Ishikawa (cell line): Measurements from ENCODE around the gene CNPPD1.

Experiments used
- CEBPB ChIP-seq: IDR thresholded peaks from 2 replicates; pipeline ENCODE4 v1.6.1; 2012
- CREB1 ChIP-seq: IDR thresholded peaks from 2 replicates; pipeline ENCODE4 v1.6.1; 2012; ENCODE audit warnings: low read depth
- EGR1 ChIP-seq: IDR thresholded peaks from 2 replicates; pipeline ENCODE4 v1.6.1; 2012
- EP300 ChIP-seq: IDR thresholded peaks from 2 replicates; pipeline ENCODE4 v1.6.1; 2012; ENCODE audit warnings: borderline replicate concordance
- FOXM1 ChIP-seq: IDR thresholded peaks from 2 replicates; pipeline ENCODE4 v1.6.1; 2012; ENCODE audit warnings: low read depth, borderline replicate concordance
- MAX ChIP-seq: IDR thresholded peaks from 2 replicates; pipeline ENCODE4 v1.6.1; 2012
- NFIC ChIP-seq: IDR thresholded peaks from 2 replicates; pipeline ENCODE4 v1.6.1; 2012
- RAD21 ChIP-seq: IDR thresholded peaks from 2 replicates; pipeline ENCODE4 v1.6.1; 2012; ENCODE audit warnings: low read depth
- TAF1 ChIP-seq: IDR thresholded peaks from 2 replicates; pipeline ENCODE4 v1.6.1; 2012; ENCODE audit warnings: low read depth, mild to moderate bottlenecking
- TCF12 ChIP-seq: IDR thresholded peaks from 2 replicates; pipeline ENCODE4 v1.6.1; 2012; ENCODE audit warnings: low read depth
- TEAD4 ChIP-seq: IDR thresholded peaks from 2 replicates; pipeline ENCODE4 v1.6.1; 2012
- YY1 ChIP-seq: IDR thresholded peaks from 2 replicates; pipeline ENCODE4 v1.6.1; 2012; ENCODE audit warnings: low read depth
- ZBTB7A ChIP-seq: IDR thresholded peaks from 2 replicates; pipeline ENCODE4 v1.6.1; 2012; ENCODE audit warnings: low read depth
- TF ChIP-seq, protein P1 (sequence below): IDR thresholded peaks from 2 replicates; pipeline ENCODE4 v1.6.1; 2012
- TF ChIP-seq, protein P2 (sequence below): IDR thresholded peaks from 2 replicates; pipeline ENCODE4 v1.6.1; 2012; ENCODE audit warnings: low read depth, mild to moderate bottlenecking

CNPPD1 gene

DNA sequence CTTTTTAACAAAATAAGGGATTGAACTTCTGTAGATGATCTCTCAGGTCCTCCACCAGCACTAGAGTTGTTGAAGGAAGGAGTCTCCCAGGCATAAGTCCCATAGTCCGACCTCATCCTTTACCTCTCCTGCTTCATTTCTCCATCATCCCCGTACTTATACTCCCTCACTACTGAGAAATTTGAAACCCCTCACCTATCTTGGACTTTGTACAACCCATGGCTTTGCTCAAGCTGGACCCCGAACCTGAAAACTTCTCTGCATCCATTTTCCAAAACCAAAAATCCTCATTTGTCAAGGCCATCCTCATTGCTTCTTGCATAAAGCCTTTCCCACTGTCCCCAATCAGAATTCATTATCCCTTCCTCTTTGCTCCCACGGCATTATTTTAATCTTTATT is 15.6 kb downstream of the CNPPD1 start:
- TF ChIP-seq MAX: no peak
- TF ChIP-seq YY1: no peak
- no peak for TF ChIP-seq EP300
- TF ChIP-seq TEAD4: no peak
- TF ChIP-seq NFIC: no peak
- TF ChIP-seq ZBTB7A: no peak
- TF ChIP-seq FOXM1: no peak
- TF ChIP-seq CEBPB: no peak
- no peak for TF ChIP-seq CREB1
- TF ChIP-seq, protein P1, sequence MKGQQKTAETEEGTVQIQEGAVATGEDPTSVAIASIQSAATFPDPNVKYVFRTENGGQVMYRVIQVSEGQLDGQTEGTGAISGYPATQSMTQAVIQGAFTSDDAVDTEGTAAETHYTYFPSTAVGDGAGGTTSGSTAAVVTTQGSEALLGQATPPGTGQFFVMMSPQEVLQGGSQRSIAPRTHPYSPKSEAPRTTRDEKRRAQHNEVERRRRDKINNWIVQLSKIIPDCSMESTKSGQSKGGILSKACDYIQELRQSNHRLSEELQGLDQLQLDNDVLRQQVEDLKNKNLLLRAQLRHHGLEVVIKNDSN: no peak
- no peak for TF ChIP-seq TAF1
- TF ChIP-seq RAD21: no peak

DNA sequence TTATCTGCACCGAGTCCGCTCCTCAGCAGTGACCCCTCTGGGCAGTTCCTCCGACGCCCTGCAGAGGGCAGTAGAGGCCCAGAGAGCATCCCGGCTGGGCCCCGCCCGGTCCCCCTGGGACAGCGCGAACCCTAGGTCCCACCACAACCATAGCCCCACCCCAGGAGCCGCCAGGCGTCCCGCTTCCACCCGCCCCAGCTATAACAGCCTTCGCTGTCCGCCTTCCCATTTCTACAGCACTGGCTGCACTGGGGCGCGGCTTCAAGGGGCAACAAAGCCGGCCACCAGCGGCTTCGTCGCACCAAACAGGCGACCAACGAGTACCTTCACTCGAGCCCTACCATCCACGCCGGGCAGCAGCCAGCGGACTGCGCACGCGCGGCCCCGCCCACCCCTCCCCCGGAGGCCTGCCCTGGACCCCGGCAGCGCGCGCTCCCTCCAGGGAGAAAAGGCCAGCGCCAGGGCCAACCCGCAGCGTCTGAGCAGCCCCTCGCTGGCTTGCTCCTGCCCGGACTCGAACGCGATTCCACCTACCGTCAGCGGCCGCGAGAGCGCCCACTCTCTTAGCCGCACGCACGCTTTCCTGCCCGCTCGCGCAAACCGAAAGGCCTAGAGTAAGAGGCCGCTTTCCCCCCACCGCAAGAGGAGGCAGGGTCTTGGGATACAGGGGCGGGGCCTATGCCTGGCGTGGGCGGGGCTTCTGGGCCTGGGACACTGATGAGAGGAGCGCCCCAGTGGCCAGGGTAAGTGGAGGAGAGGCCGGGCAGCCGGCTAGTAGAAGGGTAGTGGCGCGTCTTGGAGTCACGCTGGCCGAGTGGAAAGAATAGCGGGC is 16.3 kb downstream of the CNPPD1 start, which contains the start of gene NHEJ1:
TSS of gene NHEJ1 (minus strand) at position 630 of the 832 bp plus-strand sequence. CDS start 2,453 bp downstream, outside the sequence.
- TF ChIP-seq RAD21: peak; percentile 84
- TF ChIP-seq EP300: no peak
- TF ChIP-seq MAX: peak; percentile 83
- TF ChIP-seq ZBTB7A: no peak
- TF ChIP-seq TAF1: peak; percentile 54

DNA sequence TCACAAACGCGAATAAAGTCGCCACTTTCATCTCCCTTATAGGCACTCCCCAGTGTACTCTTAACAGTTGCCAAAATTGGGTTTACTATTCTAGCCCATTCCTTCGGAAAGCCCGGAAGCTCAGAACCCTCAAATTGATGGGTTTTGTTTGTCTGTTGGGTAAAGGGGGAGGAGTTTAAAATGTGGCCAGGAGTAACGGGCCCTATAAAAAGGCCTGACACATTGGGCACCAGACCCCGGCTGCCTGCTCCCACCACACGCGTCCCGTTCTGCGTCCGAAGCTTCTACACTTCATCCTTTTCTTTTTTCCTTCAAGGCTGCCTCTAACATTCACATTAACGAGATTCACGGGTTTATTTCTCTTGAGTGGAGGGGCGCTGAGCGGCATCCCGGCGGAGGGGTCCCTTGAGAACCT is 16.9 kb downstream of the CNPPD1 start:
- no peak for TF ChIP-seq EGR1

- TF ChIP-seq YY1: no peak
- no peak for TF ChIP-seq RAD21
- TF ChIP-seq EP300: no peak
- TF ChIP-seq TCF12: no peak
- no peak for TF ChIP-seq CREB1
- TF ChIP-seq CEBPB: no peak
- TF ChIP-seq, protein P2, sequence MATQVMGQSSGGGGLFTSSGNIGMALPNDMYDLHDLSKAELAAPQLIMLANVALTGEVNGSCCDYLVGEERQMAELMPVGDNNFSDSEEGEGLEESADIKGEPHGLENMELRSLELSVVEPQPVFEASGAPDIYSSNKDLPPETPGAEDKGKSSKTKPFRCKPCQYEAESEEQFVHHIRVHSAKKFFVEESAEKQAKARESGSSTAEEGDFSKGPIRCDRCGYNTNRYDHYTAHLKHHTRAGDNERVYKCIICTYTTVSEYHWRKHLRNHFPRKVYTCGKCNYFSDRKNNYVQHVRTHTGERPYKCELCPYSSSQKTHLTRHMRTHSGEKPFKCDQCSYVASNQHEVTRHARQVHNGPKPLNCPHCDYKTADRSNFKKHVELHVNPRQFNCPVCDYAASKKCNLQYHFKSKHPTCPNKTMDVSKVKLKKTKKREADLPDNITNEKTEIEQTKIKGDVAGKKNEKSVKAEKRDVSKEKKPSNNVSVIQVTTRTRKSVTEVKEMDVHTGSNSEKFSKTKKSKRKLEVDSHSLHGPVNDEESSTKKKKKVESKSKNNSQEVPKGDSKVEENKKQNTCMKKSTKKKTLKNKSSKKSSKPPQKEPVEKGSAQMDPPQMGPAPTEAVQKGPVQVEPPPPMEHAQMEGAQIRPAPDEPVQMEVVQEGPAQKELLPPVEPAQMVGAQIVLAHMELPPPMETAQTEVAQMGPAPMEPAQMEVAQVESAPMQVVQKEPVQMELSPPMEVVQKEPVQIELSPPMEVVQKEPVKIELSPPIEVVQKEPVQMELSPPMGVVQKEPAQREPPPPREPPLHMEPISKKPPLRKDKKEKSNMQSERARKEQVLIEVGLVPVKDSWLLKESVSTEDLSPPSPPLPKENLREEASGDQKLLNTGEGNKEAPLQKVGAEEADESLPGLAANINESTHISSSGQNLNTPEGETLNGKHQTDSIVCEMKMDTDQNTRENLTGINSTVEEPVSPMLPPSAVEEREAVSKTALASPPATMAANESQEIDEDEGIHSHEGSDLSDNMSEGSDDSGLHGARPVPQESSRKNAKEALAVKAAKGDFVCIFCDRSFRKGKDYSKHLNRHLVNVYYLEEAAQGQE: no peak
- TF ChIP-seq FOXM1: no peak
- no peak for TF ChIP-seq TAF1
- no peak for TF ChIP-seq NFIC
- no peak for TF ChIP-seq MAX
- TF ChIP-seq EGR1: no peak
- TF ChIP-seq TEAD4: no peak
Measured at GRCh38 chr2:219158586-219158985, 18.1 kb downstream of the CNPPD1 start.

DNA sequence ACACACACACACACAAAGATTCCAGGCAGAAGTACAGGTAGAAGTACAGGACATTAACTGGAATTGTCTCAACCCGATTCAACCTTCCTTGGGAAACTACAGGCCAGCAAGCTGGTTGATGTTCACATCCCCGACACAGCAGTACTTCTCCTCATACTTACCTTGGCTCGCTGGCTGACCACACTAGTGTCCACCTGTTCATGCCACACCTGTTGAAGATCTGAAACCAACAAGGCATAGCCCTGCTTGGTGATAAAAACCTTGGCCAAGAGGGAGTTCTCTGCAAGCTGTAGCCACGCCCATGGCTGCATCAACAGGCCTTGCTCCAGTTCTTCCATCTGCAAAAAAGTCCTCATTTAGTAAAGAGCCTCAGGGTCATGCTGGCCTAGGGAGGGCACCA is 18.7 kb downstream of the CNPPD1 start:
- TF ChIP-seq TCF12 (no peak), MAX (no peak), FOXM1 (no peak), CREB1 (no peak), EP300 (no peak), YY1 (no peak), TAF1 (no peak), EGR1 (no peak), TEAD4 (no peak), ZBTB7A (no peak), RAD21 (no peak), CEBPB (no peak), NFIC (no peak)
- TF ChIP-seq, protein P2: no peak
- TF ChIP-seq, protein P1: no peak
